Caco-2 (cell line): ENCODE results near the gene CFAP58. TPM values are rescaled to one million over a fixed set of nuclear protein-coding genes. Genes with fewer than 3 reads are reported as not detected.

Source experiments
- BruUV-seq: library from RNA; stranded (reverse); fragments of 400-500 nt; replicated peaks from 2 replicates; lab custom pipeline; 2021; lab: Mats Ljungman, UMichigan
- CTCF ChIA-PET: fragments of 300-600 bp; sonication (Branson Sonifier 250); formaldehyde crosslinking; loops from one replicate; lab custom pipeline; 2022; ENCODE audit warnings: antibody characterized with exemption; lab: Charles Lee
- POLR2A ChIA-PET: fragments of 300-600 bp; sonication (Branson Sonifier 250); formaldehyde crosslinking; loops from one replicate; lab custom pipeline; 2022; ENCODE audit warnings: antibody characterized with exemption; lab: Charles Lee
- DNase-seq, 2 experiments: peaks; one replicate each; pipeline versions ENCODE4 v3.0.0 to v3.0.0-alpha.2; 2020 to 2022
- H3K27me3 ChIP-seq: replicated peaks from 2 replicates; pipeline ENCODE4 v1.6.0; 2011; ENCODE audit warnings: low read length; ENCODE audit not compliant: control insufficient read depth, insufficient read depth
- H3K36me3 ChIP-seq: 2 replicates; pipeline ENCODE4 v1.5.1; 2011; ENCODE audit warnings: low read length; ENCODE audit not compliant: control insufficient read depth, insufficient read depth
- H3K4me1 ChIP-seq: fragments of 250-450 bp; sonication (Bioruptor Pico); 2 replicates; pipeline ENCODE4 v1.5.1; 2020; ENCODE audit warnings: mild to moderate bottlenecking
- H3K4me3 ChIP-seq: 2 replicates; pipeline ENCODE4 v1.5.1; 2011; ENCODE audit warnings: low read depth, mild to moderate bottlenecking, control low read depth, low read length
- H3K9me3 ChIP-seq: fragments of 250-450 bp; sonication (Bioruptor Pico); 2 replicates; pipeline ENCODE4 v1.5.1; 2020; ENCODE audit warnings: mild to moderate bottlenecking, moderate library complexity
- H3K27ac Mint-ChIP-seq: one replicate; pipeline ENCODE4 v1.8.0; 2022; ENCODE audit warnings: mixed read lengths; ENCODE audit not compliant: unreplicated experiment
- H3K27me3 Mint-ChIP-seq: one replicate; pipeline ENCODE4 v1.8.0; 2022; ENCODE audit warnings: mixed read lengths; ENCODE audit not compliant: insufficient read depth, unreplicated experiment
- H3K36me3 Mint-ChIP-seq: one replicate; pipeline ENCODE4 v1.8.0; 2022; ENCODE audit warnings: mild to moderate bottlenecking, mixed read lengths; ENCODE audit not compliant: insufficient read depth, unreplicated experiment
- H3K4me1 Mint-ChIP-seq: one replicate; pipeline ENCODE4 v1.8.0; 2022; ENCODE audit warnings: low read depth, mixed read lengths; ENCODE audit not compliant: unreplicated experiment
- H3K4me3 Mint-ChIP-seq: one replicate; pipeline ENCODE4 v1.8.0; 2022; ENCODE audit warnings: mild to moderate bottlenecking, moderate library complexity, mixed read lengths; ENCODE audit not compliant: unreplicated experiment
- H3K9me3 Mint-ChIP-seq: one replicate; pipeline ENCODE4 v1.8.0; 2022; ENCODE audit warnings: mixed read lengths; ENCODE audit not compliant: unreplicated experiment
- CTCF ChIP-seq, 2 experiments: fragments of 200-600 bp in 1 of 2; IDR thresholded peaks; 1 replicate in 1 of 2; 2 replicates in 1 of 2; pipeline versions ENCODE4 v1.5.1 to v1.8.0; 2011 to 2022; ENCODE audit warnings: antibody characterized with exemption in 1 of 2, control low read depth in 1 of 2, inconsistent platforms in 1 of 2, low read depth in 1 of 2, low read length in 1 of 2, mild to moderate bottlenecking in 1 of 2, moderate library complexity in 1 of 2; ENCODE audit not compliant: insufficient read depth in 1 of 2, severe bottlenecking in 1 of 2, unreplicated experiment in 1 of 2
- intact Hi-C: fragments of 100-400 bp; cut with micrococcal nuclease; formaldehyde crosslinking; loops from one replicate; pipeline ENCODE4 v1.10.0; 2022; ENCODE audit not compliant: unreplicated experiment
- total RNA-seq: library from RNA; stranded (reverse); gene quantifications from 2 replicates; pipeline ENCODE4 v1.2.3, GENCODE V29; 2022

CFAP58 gene
- total RNA-seq, 1 experiment from 2014 or later, result not detected

DNA sequence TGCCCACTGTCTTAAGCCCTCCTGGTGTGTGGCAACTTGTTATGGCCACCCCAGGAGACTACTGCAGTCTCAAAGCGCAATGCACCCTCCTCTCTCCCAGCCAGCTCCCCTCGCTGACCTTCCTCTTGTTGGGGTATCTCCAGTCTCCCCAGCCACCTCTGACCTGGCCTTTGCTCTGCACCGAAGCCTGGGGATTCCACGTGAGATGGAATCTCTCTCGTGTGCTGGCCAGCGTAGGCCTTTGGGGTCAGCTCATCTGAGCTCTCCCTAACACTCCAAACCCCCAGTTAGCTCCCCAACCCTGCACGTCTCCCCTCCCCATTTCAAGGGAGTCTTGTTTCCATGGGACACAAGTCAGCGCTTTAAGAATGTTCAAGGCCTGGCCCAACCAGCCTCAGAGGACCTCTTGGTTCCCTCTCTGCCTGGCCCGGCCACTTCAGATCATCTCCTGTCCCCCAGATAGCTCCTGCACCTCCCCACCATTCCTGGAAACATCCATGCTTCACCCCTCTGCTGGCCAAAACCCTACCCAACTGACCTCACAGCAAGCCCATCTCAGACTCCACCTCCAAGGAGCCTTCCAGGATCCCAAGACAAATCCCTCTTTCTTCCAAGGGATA, 26.5 kb upstream of the CFAP58 start:
- ChIA-PET POLR2A (no interaction called here), CTCF (no interaction called here)
- no peaks in the 10 kb centered on the region for H3K9me3 ChIP-seq
- peaks cover 15% of the 10 kb centered on the region for H3K4me1 Mint-ChIP-seq
- intact Hi-C loops, result no loop called here
- BruUV-seq, result no TSS peak
- H3K4me1 ChIP-seq, result peaks cover 25% of the 10 kb centered on the region
- H3K4me3 ChIP-seq, result no peak overlapping the region
- H3K27me3 ChIP-seq, result no peaks in the 10 kb centered on the region
- no peak for DNase-seq
- no peaks in the 10 kb centered on the region for H3K36me3 Mint-ChIP-seq
- TF ChIP-seq CTCF (IDR thresholded peaks at IDR 0.05; ENCODE audit: insufficient read depth in 1 of 2, low read depth in 1 of 2, low read length in 1 of 2, severe bottlenecking in 1 of 2, unreplicated experiment in 1 of 2), result no peak
- H3K9me3 Mint-ChIP-seq, result no peaks in the 10 kb centered on the region
- no peaks in the 10 kb centered on the region for H3K27me3 Mint-ChIP-seq
- H3K4me3 Mint-ChIP-seq, result no peak overlapping the region
- H3K36me3 ChIP-seq, result no peaks in the 10 kb centered on the region
- no peak overlapping the region for H3K27ac Mint-ChIP-seq

- H3K4me3 Mint-ChIP-seq, result no peak overlapping the region
- intact Hi-C loops, result no loop called here
- peaks cover 28% of the 10 kb centered on the region for H3K4me1 ChIP-seq
Observed at GRCh38 chr10:104327745-104328645, 25.6 kb upstream of the CFAP58 start.

DNA sequence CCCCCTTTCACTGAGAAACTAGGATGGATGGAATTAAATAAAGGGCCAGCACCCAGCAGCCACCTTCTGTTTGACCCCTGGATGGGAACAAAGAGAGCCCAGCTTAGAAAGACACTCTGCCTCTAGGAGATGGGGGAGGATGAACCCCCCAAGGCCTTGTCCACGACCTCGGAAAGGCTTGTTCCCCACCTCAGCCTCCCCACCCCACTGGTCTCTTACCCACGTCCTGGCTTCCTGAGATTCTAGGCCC, 25.1 kb upstream of the CFAP58 start:
- H3K4me1 Mint-ChIP-seq, result peaks cover 15% of the 10 kb centered on the region
- H3K4me3 Mint-ChIP-seq, result no peak overlapping the region
- no TSS peak for BruUV-seq
- H3K36me3 Mint-ChIP-seq, result no peaks in the 10 kb centered on the region
- TF ChIP-seq CTCF (IDR thresholded peaks at IDR 0.05; ENCODE audit: insufficient read depth in 1 of 2, low read depth in 1 of 2, low read length in 1 of 2, severe bottlenecking in 1 of 2, unreplicated experiment in 1 of 2), result no peak
- no peaks in the 10 kb centered on the region for H3K9me3 Mint-ChIP-seq
- Histone ChIP-seq H3K36me3 (no peaks in the 10 kb centered on the region), H3K9me3 (no peaks in the 10 kb centered on the region), H3K4me3 (no peak overlapping the region), H3K4me1 (peaks cover 28% of the 10 kb centered on the region), H3K27me3 (no peaks in the 10 kb centered on the region)
- POLR2A ChIA-PET, result no interaction called here
- CTCF ChIA-PET, result no interaction called here
- DNase-seq, result no peak
- H3K27me3 Mint-ChIP-seq, result no peaks in the 10 kb centered on the region
- no peak overlapping the region for H3K27ac Mint-ChIP-seq
- intact Hi-C loops, result no loop called here

More at GRCh38 chr10:104327745-104328645, 25.6 kb upstream of the CFAP58 start:
- no peaks in the 10 kb centered on the region for H3K9me3 ChIP-seq
- no TSS peak for BruUV-seq
- Mint-ChIP-seq H3K27ac (no peak overlapping the region), H3K27me3 (no peaks in the 10 kb centered on the region), H3K4me1 (peaks cover 15% of the 10 kb centered on the region), H3K9me3 (no peaks in the 10 kb centered on the region), H3K36me3 (no peaks in the 10 kb centered on the region)
- no peak for DNase-seq
- ChIA-PET POLR2A (no interaction called here), CTCF (no interaction called here)
- no peak for TF ChIP-seq CTCF (IDR thresholded peaks at IDR 0.05; ENCODE audit: insufficient read depth in 1 of 2, low read depth in 1 of 2, low read length in 1 of 2, severe bottlenecking in 1 of 2, unreplicated experiment in 1 of 2)
- no peaks in the 10 kb centered on the region for H3K36me3 ChIP-seq
- H3K4me3 ChIP-seq, result no peak overlapping the region
- H3K27me3 ChIP-seq, result no peaks in the 10 kb centered on the region
